Measurements from ENCODE around the gene TECPR2. TPM values are rescaled to one million over a fixed set of nuclear protein-coding genes. Genes with fewer than 3 reads are reported as not detected.

Gene TECPR2
- total RNA-seq (2022; extraction: Qiagen RNA extraction; ENCODE audit: low read depth) = 5.0 to 7.4 TPM (median 7.2 TPM) in 5 replicates

GRCh38 chr14:102362545-102363181 lies at the start of gene TECPR2, which contains the start of gene CINP:
TSS of gene TECPR2 (plus strand) at chr14:102362941. CDS start at chr14:102376722, 13,781 bp downstream.
TSS of gene CINP (minus strand) at chr14:102362890. CDS start at chr14:102362851, 39 bp downstream.

GRCh38 chr14:102319351-102320032 lies 43.2 kb upstream of the TECPR2 start, which contains the start of gene ZNF839:
TSS of gene ZNF839 (plus strand) at chr14:102319746. CDS start at chr14:102319766, 20 bp downstream.

DNA sequence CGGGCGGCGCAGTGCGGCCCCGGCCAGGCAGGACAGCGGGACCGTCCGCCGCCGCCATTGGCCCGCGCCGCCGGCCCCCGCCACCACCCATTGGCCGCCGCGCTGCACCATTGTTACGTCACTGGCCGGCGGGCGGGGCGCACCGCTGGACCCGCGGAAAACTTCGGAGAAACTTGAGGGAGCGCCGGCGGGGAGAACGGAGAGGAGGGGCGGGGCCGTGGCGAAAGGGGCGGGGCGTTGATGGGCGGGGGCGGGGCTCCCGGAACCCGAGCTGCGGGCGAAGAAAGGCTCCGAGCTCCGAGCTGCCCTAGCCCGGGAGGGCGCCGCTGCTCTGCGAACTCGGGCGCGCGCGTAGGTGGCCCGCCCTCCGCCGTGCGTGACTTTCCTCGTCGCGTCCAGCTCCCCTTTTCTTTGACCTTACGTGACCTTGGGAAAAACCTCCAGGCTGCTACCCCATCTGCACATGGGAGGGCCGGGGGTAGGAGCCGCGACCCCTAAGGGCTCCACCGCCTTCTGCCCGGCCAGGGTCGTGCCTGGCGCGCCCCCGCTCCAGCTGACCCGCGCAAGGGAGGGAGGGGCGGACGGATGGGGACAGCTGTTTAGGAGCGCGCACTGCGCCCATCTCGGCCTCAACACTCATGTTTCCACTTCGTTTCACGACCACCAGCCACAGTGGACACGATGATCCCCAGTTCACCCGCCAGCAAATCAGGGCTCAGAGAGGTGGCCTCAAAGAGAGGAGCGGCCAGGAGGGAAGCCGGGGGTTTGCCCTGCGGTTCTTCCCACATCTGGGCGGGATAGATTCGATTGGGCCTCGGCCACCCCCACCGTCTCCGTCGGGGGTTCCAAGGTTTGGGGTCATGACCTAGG lies 147.2 kb downstream of the TECPR2 start, which contains the start of gene ANKRD9:
Gene ANKRD9, minus strand, starts transcription at position 31 of the 870 bp plus-strand sequence. CDS start 1,887 bp downstream, outside the sequence.

Other genes starting within 250 kb of the TECPR2 start
- 20.3 to 23.2 TPM (median 22.6 TPM) in 5 replicates for gene WDR20, start 223.0 kb upstream of the TECPR2 start, total RNA-seq (2022; extraction: Qiagen RNA extraction; ENCODE audit: low read depth)
- 23.5 to 26.1 TPM (median 24.2 TPM) in 5 replicates for gene MOK, start 57.8 kb upstream of the TECPR2 start, total RNA-seq (2022; extraction: Qiagen RNA extraction; ENCODE audit: low read depth)
- gene ZNF839, start 43.2 kb upstream of the TECPR2 start, total RNA-seq (2022; extraction: Qiagen RNA extraction; ENCODE audit: low read depth) = 5.2 to 6.7 TPM (median 6.3 TPM) in 5 replicates
- 53.6 to 63.6 TPM (median 58.8 TPM) in 5 replicates for gene CINP, start 51 bp upstream of the TECPR2 start, total RNA-seq (2022; extraction: Qiagen RNA extraction; ENCODE audit: low read depth)
- gene ANKRD9, start 146.8 kb downstream of the TECPR2 start, total RNA-seq (2022; extraction: Qiagen RNA extraction; ENCODE audit: low read depth) = 5.4 to 14.9 TPM (median 13.3 TPM) in 5 replicates
- gene RCOR1, start 229.7 kb downstream of the TECPR2 start, total RNA-seq (2022; extraction: Qiagen RNA extraction; ENCODE audit: low read depth) = 17.7 to 27.7 TPM (median 26.2 TPM) in 5 replicates

Data from A549 treated with RU486 at 1 μM for 4 hours (cell line).